ENCODE data around the gene SPINK8. TPM values are rescaled to one million over a fixed set of nuclear protein-coding genes. Genes with fewer than 3 reads are reported as not detected.
A peak's percentile ranks its signal among the peaks of the same experiment; 100 is the strongest.
"Not testable (repeated sequence)": the region's sequence is repeated elsewhere in the genome, so short reads cannot be mapped to it uniquely, and the experiment has no call there.

Gene SPINK8
- total RNA-seq, 1 experiment from 2014 or later, result not detected

DNA sequence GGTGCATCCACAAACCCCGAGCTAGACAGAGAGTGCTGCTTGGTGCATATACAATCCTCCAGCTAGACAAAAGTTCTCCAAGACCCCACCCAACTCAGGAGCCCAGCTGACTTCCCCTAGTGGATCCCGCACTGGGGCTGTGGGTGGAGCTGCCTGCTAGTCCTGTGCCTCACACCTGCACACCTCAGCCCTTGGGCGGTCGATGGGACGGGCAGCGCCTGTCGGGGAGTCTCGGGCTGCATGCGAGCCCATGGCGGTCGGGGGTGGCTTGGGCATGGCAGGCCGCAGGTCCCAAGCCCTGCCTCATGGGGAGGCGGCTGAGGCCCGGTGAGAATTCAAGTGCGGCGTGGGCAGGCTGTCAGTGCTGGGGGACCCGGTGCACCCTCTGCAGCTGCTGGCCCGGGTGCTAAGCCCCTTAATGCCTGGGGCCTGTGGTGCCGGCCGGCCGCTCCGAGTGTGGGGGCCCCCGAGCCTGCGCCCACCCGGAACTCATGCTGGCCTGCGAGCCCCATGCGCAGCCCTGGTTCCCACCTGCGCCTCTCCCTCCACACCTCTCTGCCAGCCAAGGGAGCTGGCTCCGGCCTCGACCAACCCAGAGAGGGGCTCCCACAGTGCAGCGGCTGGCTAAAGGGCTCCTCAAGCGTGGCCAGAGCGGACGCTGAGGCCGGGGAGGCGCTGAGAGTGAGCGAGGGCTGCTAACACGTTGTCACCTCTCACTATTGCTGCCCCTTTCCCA is 61.5 kb downstream of the SPINK8 start:
- WGBS (ENCODE audit: extremely low coverage, insufficient read length, low lambda C conversion rate), result no CpG with 5 or more reads among the region's 38 CpGs
- Histone ChIP-seq H3K4ac (ENCODE audit: low read depth, low read length) (no peak overlapping the region), H3K9me3 (ENCODE audit: control insufficient read depth, low read depth, low read length) (peaks cover 6% of the 10 kb centered on the region), H2AK5ac (ENCODE audit: insufficient read length, low read length) (no peak overlapping the region), H3K56ac (ENCODE audit: insufficient read length, low read depth, low read length) (no peak overlapping the region), H4K5ac (ENCODE audit: insufficient read length, low read depth, low read length) (no peak overlapping the region), H3K4me2 (ENCODE audit: insufficient read depth, insufficient read length, low read length) (no peak overlapping the region), H2BK5ac (ENCODE audit: insufficient read length, low read length) (no peak overlapping the region), H2BK15ac (ENCODE audit: low read depth, low read length) (no peak overlapping the region), H3K9ac (ENCODE audit: extremely low read depth, insufficient read length, low read length) (no peak overlapping the region), H2BK120ac (ENCODE audit: low read depth, low read length, poor library complexity, severe bottlenecking) (no peak overlapping the region), H3K4me1 (ENCODE audit: insufficient read depth, low read length) (peaks cover 8% of the 10 kb centered on the region; the same call in 1 of the 2 replicates), H3K23ac (ENCODE audit: insufficient read length, low read depth, low read length) (no peak overlapping the region), H3K14ac (ENCODE audit: insufficient read depth, low read length) (no peak overlapping the region), H2BK20ac (ENCODE audit: low read depth, low read length, poor library complexity, severe bottlenecking) (no peak overlapping the region), H2BK12ac (ENCODE audit: insufficient read length, low read depth, low read length) (no peak overlapping the region), H4K91ac (ENCODE audit: insufficient read length, low read depth, low read length) (no peak overlapping the region), H3K79me2 (ENCODE audit: insufficient read depth, low read length) (no peaks in the 10 kb centered on the region), H3T11ph (ENCODE audit: low read length) (no peak overlapping the region), H4K20me1 (ENCODE audit: control insufficient read depth, insufficient read depth, insufficient read length) (peaks cover 3% of the 10 kb centered on the region), H2AFZ (ENCODE audit: low read length) (no peak overlapping the region), H3K18ac (ENCODE audit: insufficient read length, low read depth, low read length) (no peak overlapping the region), H3K79me1 (ENCODE audit: insufficient read depth, low read depth, low read length, poor library complexity, severe bottlenecking) (no peaks in the 10 kb centered on the region), H3K23me2 (ENCODE audit: insufficient read length, low read depth, low read length, poor library complexity, severe bottlenecking) (no peaks in the 10 kb centered on the region), H4K8ac (replicated peaks; ENCODE audit: insufficient read length, low read depth, low read length) (no peak overlapping the region), H3K27me3 (ENCODE audit: insufficient read depth, low read length) (no peaks in the 10 kb centered on the region), H3K27ac (ENCODE audit: insufficient read length, low read depth, low read length) (no peak overlapping the region)
- Mint-ChIP-seq H3K27ac (peak overlapping the region in 1 of 3 experiments; percentile 16; a peak in 1 of 7 replicates), H3K36me3 (ENCODE audit: insufficient read depth in 1 of 3, low read depth in 3 of 3) (peaks cover 59 to 65% (median 65%) of the 10 kb centered on the region in 3 experiments), H3K4me1 (peaks cover 23 to 24% of the 10 kb centered on the region in 2 experiments), H3K9me3 (peaks cover 15 to 23% of the 10 kb centered on the region in 2 experiments), H3K4me3 (no peak overlapping the region), H3K27me3 (ENCODE audit: low read depth) (no peaks in the 10 kb centered on the region; the same call in 1 of the 2 replicates)
- TF ChIP-seq, protein P1, sequence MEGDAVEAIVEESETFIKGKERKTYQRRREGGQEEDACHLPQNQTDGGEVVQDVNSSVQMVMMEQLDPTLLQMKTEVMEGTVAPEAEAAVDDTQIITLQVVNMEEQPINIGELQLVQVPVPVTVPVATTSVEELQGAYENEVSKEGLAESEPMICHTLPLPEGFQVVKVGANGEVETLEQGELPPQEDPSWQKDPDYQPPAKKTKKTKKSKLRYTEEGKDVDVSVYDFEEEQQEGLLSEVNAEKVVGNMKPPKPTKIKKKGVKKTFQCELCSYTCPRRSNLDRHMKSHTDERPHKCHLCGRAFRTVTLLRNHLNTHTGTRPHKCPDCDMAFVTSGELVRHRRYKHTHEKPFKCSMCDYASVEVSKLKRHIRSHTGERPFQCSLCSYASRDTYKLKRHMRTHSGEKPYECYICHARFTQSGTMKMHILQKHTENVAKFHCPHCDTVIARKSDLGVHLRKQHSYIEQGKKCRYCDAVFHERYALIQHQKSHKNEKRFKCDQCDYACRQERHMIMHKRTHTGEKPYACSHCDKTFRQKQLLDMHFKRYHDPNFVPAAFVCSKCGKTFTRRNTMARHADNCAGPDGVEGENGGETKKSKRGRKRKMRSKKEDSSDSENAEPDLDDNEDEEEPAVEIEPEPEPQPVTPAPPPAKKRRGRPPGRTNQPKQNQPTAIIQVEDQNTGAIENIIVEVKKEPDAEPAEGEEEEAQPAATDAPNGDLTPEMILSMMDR (conservative IDR thresholded peaks at IDR 0.05), result no peak
- peak; percentile 47 for DNase-seq

DNA sequence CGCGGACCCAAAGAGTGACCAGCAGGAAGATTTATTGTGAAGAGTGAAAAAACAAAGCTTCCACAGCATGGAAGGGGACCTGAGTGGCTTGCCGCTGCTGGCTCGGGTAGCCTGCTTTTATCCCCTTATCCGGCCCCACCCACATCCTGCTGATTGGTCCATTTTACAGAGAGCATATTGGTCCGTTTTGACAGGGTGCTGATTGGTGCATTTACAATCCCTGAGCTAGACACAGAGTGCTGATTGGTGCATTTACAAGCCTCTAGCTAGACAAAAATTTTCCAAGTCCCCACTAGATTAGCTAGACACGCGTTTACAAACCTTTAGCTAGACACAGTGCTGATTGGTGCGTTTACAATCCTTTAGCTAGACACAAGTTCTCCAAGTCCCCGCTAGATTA is 62.2 kb downstream of the SPINK8 start:
- not testable (repeated sequence) for H3K9ac ChIP-seq (ENCODE audit: extremely low read depth, insufficient read length, low read length); H3K4me3 Mint-ChIP-seq; H3K4me1 ChIP-seq (ENCODE audit: insufficient read depth, low read length); H3K27me3 Mint-ChIP-seq (ENCODE audit: low read depth); H3K79me2 ChIP-seq (ENCODE audit: insufficient read depth, low read length); H2BK20ac ChIP-seq (ENCODE audit: low read depth, low read length, poor library complexity, severe bottlenecking); H4K8ac ChIP-seq (replicated peaks; ENCODE audit: insufficient read length, low read depth, low read length); H3K56ac ChIP-seq (ENCODE audit: insufficient read length, low read depth, low read length); H3K4me2 ChIP-seq (ENCODE audit: insufficient read depth, insufficient read length, low read length); H3T11ph ChIP-seq (ENCODE audit: low read length); H2AFZ ChIP-seq (ENCODE audit: low read length); H2BK12ac ChIP-seq (ENCODE audit: insufficient read length, low read depth, low read length); H3K79me1 ChIP-seq (ENCODE audit: insufficient read depth, low read depth, low read length, poor library complexity, severe bottlenecking); H2BK5ac ChIP-seq (ENCODE audit: insufficient read length, low read length); H3K9me3 ChIP-seq (ENCODE audit: control insufficient read depth, low read depth, low read length); DNase-seq; H2BK15ac ChIP-seq (ENCODE audit: low read depth, low read length); H3K27me3 ChIP-seq (ENCODE audit: insufficient read depth, low read length); H4K91ac ChIP-seq (ENCODE audit: insufficient read length, low read depth, low read length); H3K23ac ChIP-seq (ENCODE audit: insufficient read length, low read depth, low read length); H4K20me1 ChIP-seq (ENCODE audit: control insufficient read depth, insufficient read depth, insufficient read length); H2AK5ac ChIP-seq (ENCODE audit: insufficient read length, low read length); H3K4ac ChIP-seq (ENCODE audit: low read depth, low read length); H3K23me2 ChIP-seq (ENCODE audit: insufficient read length, low read depth, low read length, poor library complexity, severe bottlenecking); H3K27ac ChIP-seq (ENCODE audit: insufficient read length, low read depth, low read length); H3K14ac ChIP-seq (ENCODE audit: insufficient read depth, low read length); H4K5ac ChIP-seq (ENCODE audit: insufficient read length, low read depth, low read length); H2BK120ac ChIP-seq (ENCODE audit: low read depth, low read length, poor library complexity, severe bottlenecking); H3K18ac ChIP-seq (ENCODE audit: insufficient read length, low read depth, low read length)
- Mint-ChIP-seq H3K36me3 (ENCODE audit: insufficient read depth in 1 of 3, low read depth in 3 of 3) (peaks cover 66 to 68% (median 66%) of the 10 kb centered on the region in 3 experiments), H3K9me3 (peaks cover 15 to 23% of the 10 kb centered on the region in 2 experiments), H3K27ac (peak overlapping the region in 1 of 3 experiments; percentile 16; a peak in 1 of 7 replicates), H3K4me1 (peaks cover 16 to 17% of the 10 kb centered on the region in 2 experiments)
- WGBS (ENCODE audit: extremely low coverage, insufficient read length, low lambda C conversion rate), result no CpG with 5 or more reads among the region's 10 CpGs
